AG04449 (cell line): Measurements from ENCODE around the gene UBA5.
A peak's percentile ranks its signal among the peaks of the same experiment; 100 is the strongest.
"Not testable (repeated sequence)": the region's sequence is repeated elsewhere in the genome, so short reads cannot be mapped to it uniquely, and the experiment has no call there.

Source experiments
- CTCF ChIA-PET: fragments of 350-600 bp; formaldehyde crosslinking; extraction: SDS; loops from one replicate; lab custom pipeline; 2021; ENCODE audit warnings: antibody characterized with exemption; lab: Yijun Ruan, JAX
- POLR2A ChIA-PET: fragments of 400-600, 350-600 bp; formaldehyde crosslinking; extraction: SDS; loops from one replicate; lab custom pipeline; 2020; ENCODE audit warnings: antibody characterized with exemption, inconsistent platforms; lab: Yijun Ruan, JAX
- DNase-seq: peaks from one replicate; pipeline ENCODE4 v3.0.0-alpha.2; 2010; ENCODE audit warnings: low read depth, low spot score
- H3K4me3 ChIP-seq: 2 replicates; pipeline ENCODE4 v1.5.1; 2011; ENCODE audit warnings: low read depth, mild to moderate bottlenecking, control low read depth, low read length
- TF ChIP-seq, protein P1 (sequence below): IDR thresholded peaks from one replicate; pipeline ENCODE4 v1.5.1; 2011; ENCODE audit warnings: mild to moderate bottlenecking, moderate library complexity, low read length, control low read depth, inconsistent platforms; ENCODE audit not compliant: insufficient read depth; ENCODE audit errors: missing control alignments

UBA5 gene

DNA sequence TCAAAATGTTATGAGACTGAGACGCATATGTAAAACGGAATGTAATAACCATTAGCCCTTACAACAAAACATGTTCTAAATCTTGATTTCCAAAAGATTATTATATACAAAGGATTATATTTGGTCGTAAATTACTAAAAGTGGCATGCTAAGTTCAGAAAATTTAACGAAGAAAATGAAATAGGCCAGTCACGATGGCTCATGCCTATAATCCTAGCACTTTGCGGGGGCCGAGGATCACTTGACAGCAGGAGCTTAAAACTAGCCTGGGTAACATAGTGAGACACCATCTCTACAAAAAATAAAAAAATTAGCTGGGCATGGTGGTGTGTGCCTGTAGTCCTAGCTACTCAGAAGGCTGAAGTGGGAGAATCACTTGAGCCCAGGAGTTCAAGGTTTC, 29.5 kb upstream of the UBA5 start:
- no peak for DNase-seq
- ChIA-PET POLR2A (no interaction called here), CTCF (interaction anchor here (2.5 to 4.1 kb wide), 2 partner anchors 11 to 95 kb away, joined by 14 to 18 read pairs; no protein-coding TSS in a partner anchor)
- TF ChIP-seq, protein P1, sequence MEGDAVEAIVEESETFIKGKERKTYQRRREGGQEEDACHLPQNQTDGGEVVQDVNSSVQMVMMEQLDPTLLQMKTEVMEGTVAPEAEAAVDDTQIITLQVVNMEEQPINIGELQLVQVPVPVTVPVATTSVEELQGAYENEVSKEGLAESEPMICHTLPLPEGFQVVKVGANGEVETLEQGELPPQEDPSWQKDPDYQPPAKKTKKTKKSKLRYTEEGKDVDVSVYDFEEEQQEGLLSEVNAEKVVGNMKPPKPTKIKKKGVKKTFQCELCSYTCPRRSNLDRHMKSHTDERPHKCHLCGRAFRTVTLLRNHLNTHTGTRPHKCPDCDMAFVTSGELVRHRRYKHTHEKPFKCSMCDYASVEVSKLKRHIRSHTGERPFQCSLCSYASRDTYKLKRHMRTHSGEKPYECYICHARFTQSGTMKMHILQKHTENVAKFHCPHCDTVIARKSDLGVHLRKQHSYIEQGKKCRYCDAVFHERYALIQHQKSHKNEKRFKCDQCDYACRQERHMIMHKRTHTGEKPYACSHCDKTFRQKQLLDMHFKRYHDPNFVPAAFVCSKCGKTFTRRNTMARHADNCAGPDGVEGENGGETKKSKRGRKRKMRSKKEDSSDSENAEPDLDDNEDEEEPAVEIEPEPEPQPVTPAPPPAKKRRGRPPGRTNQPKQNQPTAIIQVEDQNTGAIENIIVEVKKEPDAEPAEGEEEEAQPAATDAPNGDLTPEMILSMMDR, result no peak
- no peak overlapping the region for H3K4me3 ChIP-seq

DNA sequence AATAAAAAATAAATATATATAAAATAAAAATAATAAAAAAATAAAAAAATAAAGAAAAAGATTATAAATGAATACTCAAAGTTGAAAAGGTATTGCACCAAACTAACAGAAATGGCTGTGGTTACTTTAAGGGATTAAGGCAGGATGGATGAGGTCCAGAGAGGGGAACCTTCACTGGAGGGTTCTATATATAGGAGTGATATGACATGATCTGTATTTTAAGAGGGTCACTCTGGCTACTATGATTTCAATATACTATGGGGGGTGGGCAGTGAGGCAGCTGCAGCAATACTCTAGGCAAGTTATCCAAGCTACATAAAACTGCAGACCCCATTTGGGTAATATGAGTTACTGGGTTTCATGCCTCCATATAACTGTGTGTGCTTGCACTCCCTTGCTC, 25.1 kb upstream of the UBA5 start:
- POLR2A ChIA-PET, result no interaction called here

DNA sequence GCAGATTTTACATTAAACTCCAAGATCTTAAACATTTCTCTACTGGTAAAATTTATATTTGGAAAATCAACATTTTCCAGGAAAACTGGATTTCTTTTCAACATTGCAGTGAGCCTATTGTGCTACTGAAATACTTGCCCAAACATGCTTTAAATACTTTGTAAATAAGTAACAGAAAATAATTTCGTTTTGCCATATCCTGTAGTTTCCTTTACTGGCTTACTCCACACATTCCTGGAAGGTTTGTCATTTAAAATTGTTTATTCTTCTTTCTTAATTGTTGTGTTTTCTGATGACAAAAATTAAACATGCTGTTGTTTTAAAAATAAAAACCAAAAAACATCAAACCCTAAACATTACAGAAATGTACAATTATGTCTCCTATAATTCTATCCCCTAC, 22.5 kb upstream of the UBA5 start:
- DNase-seq, result no peak
- no peak overlapping the region for H3K4me3 ChIP-seq
- ChIA-PET POLR2A (no interaction called here), CTCF (interaction anchor here (6.7 kb wide), 1 partner anchor 100 kb away, joined by 524 read pairs; no protein-coding TSS in a partner anchor)
- TF ChIP-seq, protein P1, result no peak

More for the DNA sequence above, 25.1 kb upstream of the UBA5 start:
- no peak overlapping the region for H3K4me3 ChIP-seq
- TF ChIP-seq, protein P1, result no peak
- no peak for DNase-seq
- CTCF ChIA-PET, result interaction anchor here (0.6 to 2.5 kb wide), 7 partner anchors 24 to 215 kb away, joined by 3 to 33 read pairs (median 4); partner anchors contain the start of gene ACAD11

DNA sequence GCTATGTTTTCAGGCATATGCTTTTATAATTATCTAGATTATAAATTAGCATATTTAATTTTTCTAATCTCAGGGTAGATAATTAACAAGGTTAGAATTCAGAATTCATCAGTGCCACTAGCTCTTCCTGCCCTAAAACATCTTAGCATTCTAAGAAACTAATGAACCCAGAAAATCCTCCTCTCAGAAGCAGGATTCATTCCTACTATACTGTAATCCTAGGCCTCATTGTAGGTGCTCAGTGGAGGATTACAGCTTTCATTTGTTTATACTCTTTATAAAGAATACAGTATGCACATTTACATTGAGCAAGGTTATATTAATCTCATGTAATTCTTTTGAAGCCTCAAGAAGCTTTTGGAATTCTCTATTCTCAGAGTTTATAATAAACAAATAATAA, 21.4 kb upstream of the UBA5 start:
- DNase-seq, result no peak
- H3K4me3 ChIP-seq, result no peak overlapping the region
- ChIA-PET CTCF (interaction anchor here (0.5 to 6.7 kb wide), 4 partner anchors 13 to 296 kb away, joined by 3 to 524 read pairs (median 4); no protein-coding TSS in a partner anchor), POLR2A (no interaction called here)
- TF ChIP-seq, protein P1, result no peak

DNA sequence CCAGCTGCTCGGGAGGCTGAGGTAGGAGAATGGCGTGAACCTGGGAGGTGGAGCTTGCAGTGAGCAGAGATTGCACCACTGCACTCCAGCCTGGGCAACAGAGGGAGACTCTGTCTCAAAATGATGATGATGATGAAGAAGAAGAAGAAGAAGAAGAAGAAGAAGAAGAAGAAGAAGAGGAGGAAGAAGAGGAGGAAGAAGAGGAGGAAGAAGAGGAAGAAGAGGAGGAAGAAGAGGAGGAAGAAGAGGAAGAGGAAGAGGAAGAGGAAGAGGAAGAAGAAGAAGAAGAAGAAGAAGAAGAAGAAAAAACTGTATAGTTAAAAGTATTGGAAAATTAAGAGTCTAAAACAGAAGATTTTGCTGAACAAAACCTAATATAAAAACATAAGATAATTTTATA, 18.7 kb upstream of the UBA5 start:
- POLR2A ChIA-PET, DNase-seq, H3K4me3 ChIP-seq: not testable (repeated sequence)
- CTCF ChIA-PET, result interaction anchor here (0.9 to 6.7 kb wide), 20 partner anchors 9 to 292 kb away, joined by 3 to 524 read pairs (median 4); partner anchors contain the start of genes ACAD11 and UBA5

DNA sequence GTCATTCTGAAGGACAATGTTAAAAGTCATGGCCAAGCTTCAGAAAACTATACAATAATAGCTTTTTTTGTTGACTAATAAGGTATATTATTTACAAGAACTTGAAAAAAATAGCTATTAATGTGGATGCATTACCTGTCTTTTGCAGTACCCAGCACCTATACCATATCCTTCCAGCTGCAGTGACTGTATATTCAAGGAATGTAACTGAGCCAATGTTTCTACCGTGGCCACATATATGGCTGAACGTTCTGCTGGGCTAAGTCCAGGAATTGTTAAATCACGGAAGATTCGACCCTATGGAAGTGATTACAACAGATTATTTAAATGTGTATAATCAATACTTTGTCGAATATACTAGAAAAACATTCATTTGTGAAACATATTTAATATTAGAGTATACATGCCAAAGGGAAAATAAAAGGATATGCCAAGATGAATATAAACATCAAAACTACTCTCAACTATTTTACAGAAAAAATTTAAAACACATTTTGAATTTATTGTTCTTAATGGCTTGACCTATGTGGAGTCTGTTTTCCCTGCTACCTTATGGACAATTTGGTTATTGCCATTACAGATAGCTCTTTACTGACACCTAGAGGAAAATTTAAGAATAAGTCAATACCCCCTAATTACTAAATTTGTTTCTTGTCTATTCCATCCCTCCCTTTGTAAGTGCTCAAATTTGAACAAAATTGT, 18.1 kb upstream of the UBA5 start:
- no peak for DNase-seq
- ChIA-PET CTCF (interaction anchor here (0.9 to 6.7 kb wide), 33 partner anchors 9 to 293 kb away, joined by 3 to 524 read pairs (median 4); partner anchors contain the start of genes ACAD11 and UBA5), POLR2A (interaction anchor here (1.1 kb wide), 1 partner anchor 18 kb away, joined by 4 read pairs; the partner anchor contains the start of genes ACAD11 and UBA5)
- H3K4me3 ChIP-seq, result no peak overlapping the region
- TF ChIP-seq, protein P1, result peak; percentile 41
